COLO668 (cell line): Measurements from ENCODE around the gene WNT5B.
A peak's percentile ranks its signal among the peaks of the same experiment; 100 is the strongest.

Experiments
- DNase-seq: peaks from one replicate; lab custom pipeline; 2025; ENCODE audit not compliant: unreplicated experiment; lab: John Stamatoyannopoulos, UW

The WNT5B gene

GRCh38 chr12:1650260-1650977 is 21.4 kb downstream of the WNT5B start:
- no peak for DNase-seq

GRCh38 chr12:1650978-1651361 is 21.9 kb downstream of the WNT5B start:
- DNase-seq: no peak

DNA sequence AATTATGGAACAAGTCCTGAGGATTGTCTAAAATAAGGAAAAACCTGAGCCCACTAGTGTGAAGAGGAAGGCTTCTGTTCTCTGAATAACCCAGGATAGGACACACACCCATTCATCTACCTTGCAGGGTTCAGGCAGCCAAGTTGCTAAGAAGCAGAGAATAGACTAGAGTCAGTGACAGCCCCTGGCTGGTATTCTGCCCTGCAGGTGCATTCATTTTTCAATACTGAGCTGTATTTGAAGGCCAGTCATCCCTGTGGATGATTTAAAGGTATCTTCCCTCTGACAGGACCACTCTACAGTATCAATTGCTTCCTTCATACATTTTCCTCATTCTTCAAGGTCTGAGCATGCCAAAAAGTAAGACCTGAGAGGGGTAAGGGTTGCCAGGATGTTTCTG is 22.9 kb downstream of the WNT5B start:
- no peak for DNase-seq

- no peak for DNase-seq
These were observed 26.3 kb downstream of the WNT5B start for GRCh38 chr12:1655225-1655788.

- no peak for DNase-seq
These were observed 27.9 kb downstream of the WNT5B start for GRCh38 chr12:1656902-1657301.

GRCh38 chr12:1657688-1658087 is 28.7 kb downstream of the WNT5B start:
- no peak for DNase-seq

DNA sequence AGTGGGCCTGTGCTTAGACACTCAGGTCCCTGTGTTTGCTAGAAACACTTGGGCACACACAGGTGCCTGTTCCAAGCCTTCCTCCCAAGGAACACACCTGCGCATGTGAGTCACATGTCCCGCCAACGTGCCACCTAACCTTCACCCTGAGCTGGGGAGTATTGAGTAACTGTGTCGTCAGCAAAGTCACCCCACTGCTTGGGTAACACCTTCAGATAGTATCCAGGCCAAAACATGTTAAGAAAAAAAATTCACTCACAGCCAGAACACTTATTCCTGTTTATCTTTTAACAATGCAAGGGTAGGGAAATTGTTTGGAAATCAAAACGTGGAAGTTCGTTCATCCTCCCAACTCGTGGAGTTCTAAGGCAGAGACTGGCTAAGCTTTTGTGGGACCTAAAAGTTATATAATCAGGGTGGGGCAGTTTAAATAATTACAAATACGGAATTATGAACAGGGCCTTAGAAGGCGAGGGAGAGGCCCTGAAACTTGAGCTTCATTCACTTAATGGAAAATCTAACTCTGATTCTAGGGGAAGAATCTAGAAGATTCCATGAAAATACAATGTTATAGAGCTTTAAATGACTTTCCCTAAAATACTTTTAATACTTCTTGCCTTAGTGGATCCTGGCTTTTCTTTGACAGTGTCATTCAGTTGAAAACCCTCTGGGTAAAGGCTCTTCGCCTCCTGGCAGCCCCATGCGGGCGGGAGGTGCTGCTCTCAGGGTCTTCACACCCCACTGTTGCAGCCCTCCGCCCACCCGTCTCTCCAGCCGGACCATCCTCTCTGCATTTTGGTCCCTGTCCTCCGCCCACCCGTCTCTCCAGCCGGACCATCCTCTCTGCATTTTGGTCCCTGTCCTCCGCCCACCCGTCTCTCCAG is 31.5 kb downstream of the WNT5B start:
- peak; percentile 28 for DNase-seq

- DNase-seq: peak; percentile 93
These were observed 32.7 kb downstream of the WNT5B start for GRCh38 chr12:1661553-1662335.

- peak; percentile 59 for DNase-seq
These were observed 33.9 kb downstream of the WNT5B start for GRCh38 chr12:1662761-1663439.

- DNase-seq: no peak
These were observed 34.6 kb downstream of the WNT5B start for GRCh38 chr12:1663440-1664132.

DNA sequence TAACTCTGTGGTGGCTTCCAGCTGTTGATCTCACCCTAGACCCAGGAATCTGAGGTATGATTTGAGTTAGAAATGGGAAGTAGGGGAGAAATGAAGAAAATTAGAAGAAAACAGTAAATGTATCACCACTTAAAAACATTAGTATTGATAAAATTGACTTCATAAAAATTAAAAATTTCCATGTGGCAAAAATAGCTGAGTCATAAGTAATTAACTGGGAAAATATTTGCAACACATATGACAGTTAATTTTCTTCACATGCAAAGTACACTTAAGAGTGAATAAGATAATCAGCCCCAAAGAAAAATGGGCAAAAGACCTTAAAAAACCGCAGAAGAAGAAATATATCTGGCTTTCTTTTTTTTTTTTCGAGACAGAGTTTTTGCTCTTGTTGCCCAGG is 36.3 kb downstream of the WNT5B start:
- no peak for DNase-seq

- DNase-seq: no peak
These were observed 37.2 kb downstream of the WNT5B start for GRCh38 chr12:1666215-1666614.

DNA sequence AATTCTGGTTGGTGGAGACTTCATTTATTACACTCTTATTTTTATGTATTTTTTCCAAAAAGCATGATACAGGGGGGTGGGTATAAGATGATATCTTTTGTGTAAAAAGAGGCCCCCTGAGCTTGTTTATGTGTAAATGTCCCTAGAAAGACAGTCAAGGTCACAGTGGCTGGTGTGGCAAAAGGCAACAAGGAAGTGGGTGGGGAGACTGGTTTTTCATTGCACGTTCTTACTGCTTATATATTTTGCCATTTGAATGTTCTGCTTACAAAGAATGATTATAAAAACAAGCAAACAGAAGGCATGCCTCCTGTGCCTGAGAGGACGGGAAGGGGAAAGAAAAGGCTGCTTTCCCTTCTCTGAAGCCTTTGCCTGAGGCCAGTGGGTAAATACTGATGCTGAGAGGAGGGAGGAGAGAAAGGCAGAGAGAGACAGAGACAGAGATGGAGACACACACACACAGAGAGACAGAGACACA is 37.7 kb downstream of the WNT5B start:
- no peak for DNase-seq

DNA sequence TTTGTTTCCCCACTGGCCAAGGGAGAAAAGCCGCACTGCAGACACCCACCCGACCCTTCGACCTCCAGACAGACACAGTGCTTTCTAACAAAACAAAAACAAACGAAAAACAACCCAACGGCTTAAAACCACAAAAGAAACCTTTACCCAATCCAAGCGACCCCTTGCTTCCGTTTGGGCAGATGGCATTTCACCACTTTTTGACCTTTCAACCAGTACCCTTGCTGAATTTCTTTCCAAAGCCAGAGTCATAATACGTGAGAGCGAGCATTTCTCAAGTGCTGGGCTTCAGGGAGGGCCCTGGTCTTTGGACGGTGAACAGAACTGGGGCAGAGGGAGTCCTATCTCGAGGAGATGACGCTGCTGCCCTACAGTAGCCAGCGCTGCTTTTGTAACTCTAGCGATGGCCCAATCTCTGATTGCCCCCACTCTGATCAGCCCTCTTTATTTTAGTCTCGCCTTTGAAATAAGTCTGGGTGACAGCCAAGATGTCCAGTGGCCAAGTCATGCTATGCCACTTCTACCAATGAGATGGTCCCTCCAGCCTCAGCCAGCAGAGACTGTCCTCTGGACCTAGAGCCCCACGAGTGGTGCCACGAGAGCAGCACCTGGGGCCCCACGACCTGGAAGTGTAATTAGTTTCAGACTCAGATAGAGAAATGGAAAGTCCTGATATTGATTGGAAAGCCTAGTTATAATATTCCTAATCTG is 40.0 kb downstream of the WNT5B start:
- no peak for DNase-seq

DNA sequence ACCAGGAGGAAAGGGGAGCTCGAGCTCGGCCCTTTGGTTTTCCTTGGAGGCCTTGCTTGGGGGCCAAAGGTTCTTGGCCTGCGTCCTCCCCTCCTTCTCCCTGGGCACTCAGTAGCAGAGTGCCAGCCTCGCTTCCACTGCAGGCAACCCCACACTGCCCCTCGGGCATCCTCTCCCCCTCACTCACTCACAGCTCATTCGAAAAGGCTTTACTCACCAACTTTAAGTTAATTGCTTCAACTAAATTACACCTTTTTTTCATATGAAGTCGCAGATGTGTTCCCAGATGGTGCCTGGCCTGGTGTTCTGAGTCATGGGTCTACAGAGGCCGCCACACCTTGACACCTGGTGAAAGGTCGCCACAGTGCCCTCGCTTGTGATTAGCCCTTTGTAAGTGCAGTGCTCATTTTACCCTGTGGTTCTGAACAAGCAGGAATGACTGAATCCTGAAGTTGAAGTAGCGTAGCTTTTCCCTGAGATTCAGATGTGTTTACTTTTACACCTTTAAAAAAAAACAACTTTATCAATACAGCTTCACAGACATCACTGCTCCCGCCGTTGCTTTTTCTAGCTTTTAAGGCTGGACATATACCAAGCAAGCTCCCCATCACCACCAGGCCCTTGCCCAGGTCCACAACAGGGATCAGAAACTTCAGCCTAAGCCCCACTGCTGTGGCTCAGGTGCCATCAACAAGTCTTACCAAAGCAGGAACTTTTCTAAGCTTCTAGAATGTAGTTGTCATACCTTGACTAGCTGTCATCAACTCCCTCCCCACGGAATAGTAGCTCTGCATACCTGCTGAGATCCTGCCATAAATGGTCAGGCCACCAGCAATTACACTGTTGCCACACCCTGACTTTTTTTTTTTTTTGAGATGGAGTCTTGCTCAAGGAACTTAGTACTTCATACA is 41.6 kb downstream of the WNT5B start:
- DNase-seq: no peak

DNA sequence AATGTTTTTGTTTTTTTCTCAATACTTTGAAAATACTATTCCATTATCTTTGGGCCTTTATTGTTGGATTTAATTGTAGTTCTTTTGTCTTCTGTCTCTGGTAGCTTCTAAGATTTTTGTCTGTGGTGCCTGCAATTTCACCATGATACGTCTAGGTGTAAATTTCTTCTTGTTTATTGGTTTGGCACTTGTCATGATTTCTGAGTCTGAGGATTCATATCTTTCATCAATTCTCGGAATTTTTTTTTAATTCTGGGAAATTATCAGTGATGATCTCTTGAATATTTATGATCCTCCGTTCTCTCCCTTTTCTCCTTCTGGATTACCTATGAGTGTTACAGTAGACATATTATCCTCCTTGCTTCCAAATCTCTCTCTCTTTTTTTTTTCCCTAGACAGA is 47.0 kb downstream of the WNT5B start:
- DNase-seq: no peak

GRCh38 chr12:1680804-1681492 is 51.9 kb downstream of the WNT5B start:
- DNase-seq: no peak

GRCh38 chr12:1681493-1681807 is 52.4 kb downstream of the WNT5B start:
- DNase-seq: no peak
